SH-SY5Y (cell line): ENCODE results near the gene SF3B4.

Source experiments
- GATA2 ChIP-seq: IDR thresholded peaks from 2 replicates; pipeline ENCODE4 v1.6.1; 2011; ENCODE audit warnings: mild to moderate bottlenecking, low read depth, low read length
- GATA3 ChIP-seq: IDR thresholded peaks from 2 replicates; pipeline ENCODE4 v1.6.1; 2011; ENCODE audit warnings: low read depth, mild to moderate bottlenecking, low read length, moderate library complexity

DNA sequence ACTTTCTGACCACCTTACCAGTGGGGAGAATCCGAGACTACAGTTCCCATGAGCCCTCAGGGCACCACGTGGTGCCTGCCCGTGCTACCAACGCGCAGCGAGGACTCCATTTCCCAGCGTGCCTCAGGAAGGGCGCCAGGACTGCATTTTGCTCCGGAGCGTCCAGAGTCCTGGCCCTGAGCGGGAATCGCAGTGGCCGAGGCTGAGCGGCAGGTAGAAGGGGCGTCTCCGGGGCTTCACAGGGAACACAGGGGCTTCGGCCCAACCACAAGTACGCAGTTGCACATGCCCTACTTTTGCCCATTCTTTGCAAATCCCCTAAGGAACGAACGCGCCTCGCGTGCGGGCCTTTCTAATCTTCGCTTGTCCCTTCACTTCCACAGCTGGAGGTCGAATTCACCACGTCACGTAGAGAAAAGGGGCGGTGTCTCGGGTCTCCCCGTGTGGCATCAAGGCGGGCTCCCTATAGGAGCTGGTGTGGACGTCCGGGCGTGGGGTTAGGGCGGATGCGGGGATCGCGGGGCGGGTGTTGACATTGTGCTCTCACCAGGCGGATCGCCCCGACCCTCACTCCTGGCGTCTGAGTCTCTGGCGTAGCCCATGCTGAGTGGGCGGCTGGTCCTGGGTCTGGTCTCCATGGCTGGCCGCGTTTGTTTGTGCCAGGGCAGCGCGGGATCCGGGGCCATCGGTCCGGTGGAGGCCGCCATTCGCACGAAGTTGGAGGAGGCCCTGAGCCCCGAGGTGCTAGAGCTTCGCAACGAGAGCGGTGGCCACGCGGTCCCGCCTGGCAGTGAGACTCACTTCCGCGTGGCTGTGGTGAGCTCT, 27.9 kb downstream of the SF3B4 start, which contains the start of gene BOLA1:
- TF ChIP-seq GATA2 (no peak), GATA3 (no peak)
